Spleen (tissue), 11 donors: ENCODE data around the gene ETV6. TPM values are rescaled to one million over a fixed set of nuclear protein-coding genes. Genes with fewer than 3 reads are reported as not detected.

ENCODE experiments used
- DNase-seq: peaks from one replicate; pipeline ENCODE4 v3.0.0-alpha.2; 2020
- H3K27ac ChIP-seq, 8 donors: fragments of 200-600 bp; sonication (generic) in 7 of 8; 1 replicate in 4 of 8; 2 replicates in 4 of 8; pipeline versions ENCODE4 v1.5.0 to v1.8.0; 2016 to 2021; ENCODE audit warnings: inconsistent platforms in 4 of 8, mild to moderate bottlenecking in 4 of 8, moderate library complexity in 1 of 8
- H3K27me3 ChIP-seq, 7 donors: fragments of 200-600 bp; sonication (generic) in 6 of 7; replicated peaks in 1 of 7; 1 replicate in 4 of 7; 2 replicates in 3 of 7; pipeline versions ENCODE4 v1.5.0 to v1.8.0; 2016 to 2021; ENCODE audit warnings: inconsistent platforms in 3 of 7, mild to moderate bottlenecking in 1 of 7
- H3K36me3 ChIP-seq, 6 donors: fragments of 200-600 bp; sonication (generic) in 5 of 6; 1 replicate in 4 of 6; 2 replicates in 2 of 6; pipeline versions ENCODE4 v1.5.0 to v1.8.0; 2016 to 2021; ENCODE audit warnings: inconsistent platforms in 2 of 6
- H3K4me1 ChIP-seq, 6 donors: fragments of 200-600 bp; sonication (generic) in 5 of 6; 1 replicate in 3 of 6; 2 replicates in 3 of 6; pipeline versions ENCODE4 v1.5.0 to v1.8.0; 2016 to 2021; ENCODE audit warnings: inconsistent platforms in 3 of 6
- H3K4me3 ChIP-seq, 8 donors: fragments of 200-600 bp; sonication (generic) in 7 of 8; 1 replicate in 4 of 8; 2 replicates in 4 of 8; pipeline versions ENCODE4 v1.5.0 to v1.8.0; 2016 to 2021; ENCODE audit warnings: inconsistent platforms in 4 of 8, mild to moderate bottlenecking in 4 of 8, moderate library complexity in 2 of 8
- H3K9me3 ChIP-seq, 8 donors: fragments of 200-600 bp; sonication (generic) in 7 of 8; 1 replicate in 4 of 8; 2 replicates in 4 of 8; pipeline versions ENCODE4 v1.5.0 to v1.8.0; 2016 to 2021; ENCODE audit warnings: inconsistent platforms in 4 of 8
- POLR2A ChIP-seq, 3 donors: fragments of 450-650 bp; IDR thresholded peaks; one replicate each; pipeline ENCODE4 v1.5.1; 2017; ENCODE audit warnings: antibody characterized with exemption in 3 of 3, mild to moderate bottlenecking in 1 of 3
- POLR2AphosphoS5 ChIP-seq, 3 donors: sonication (generic); formaldehyde crosslinking; IDR thresholded peaks; one replicate each; pipeline ENCODE4 v1.5.1; 2017; ENCODE audit warnings: antibody characterized with exemption in 3 of 3
- WGBS, 5 donors: extraction: QIAGEN DNeasy Blood & Tissue Kit in 3 of 5; methylation state at CpG; one replicate each; pipeline versions ENCODE4 v1.1.5 to v1.1.7; 2013 to 2018; 5-methylcytosine and 5-hydroxymethylcytosine counted together
- intact Hi-C: fragments of 100-400 bp; cut with DNase I; formaldehyde crosslinking; loops from one replicate; pipeline ENCODE4 v1.15.0; 2023; ENCODE audit warnings: low total_unique reads
- polyA plus RNA-seq, 3 donors: library from polyadenylated mRNA; stranded (reverse); fragments of 200-250 nt; gene quantifications; one replicate each; pipeline ENCODE4 v1.2.1, GENCODE V29; 2013
- total RNA-seq, 7 donors: library from RNA; depleted of rRNA in 3 of 7; stranded (reverse); fragments of >200 nt in 3 of 7; fragmentation: NEBNext Ultra II Directional in 4 of 7; extraction: Animal tissue kit (Norgen Biotek cat#: 25700) in 4 of 7; gene quantifications; one replicate each; pipeline versions ENCODE4 v1.1.0 to v1.2.1, GENCODE V29; 2016 to 2021
- TF ChIP-seq, protein P1 (sequence below), 11 experiments: fragments of 200-600 bp in 7 of 11; fragments of 450-650 bp in 4 of 11; sonication (generic) in 4 of 11; IDR thresholded peaks in 8 of 11; conservative IDR thresholded peaks in 3 of 11; 1 replicate in 7 of 11; 2 replicates in 4 of 11; pipeline versions ENCODE4 v1.4.0 to v1.8.0; 2016 to 2021; ENCODE audit warnings: antibody characterized with exemption in 11 of 11, inconsistent platforms in 4 of 11, mild to moderate bottlenecking in 1 of 11
- donor health status: healthy with polysubstance abuse.
- donor health status: DM: no; HTN: no; CAD: no; lungs with moderate emphysema.
- donor health status: DM: no; HTN: no; CAD: no.
- donor health status: Bipolar disorder and iron deficiency.
- donor health status: healthy.
- donor health status: DM: no; HTN: no; CAD: no.
- donor health status: DM: yes; HTN: yes; CAD: no.

ETV6 gene
- total and polyA plus RNA-seq, 10 donors: 7.2 to 116 (median 57.8) TPM

DNA sequence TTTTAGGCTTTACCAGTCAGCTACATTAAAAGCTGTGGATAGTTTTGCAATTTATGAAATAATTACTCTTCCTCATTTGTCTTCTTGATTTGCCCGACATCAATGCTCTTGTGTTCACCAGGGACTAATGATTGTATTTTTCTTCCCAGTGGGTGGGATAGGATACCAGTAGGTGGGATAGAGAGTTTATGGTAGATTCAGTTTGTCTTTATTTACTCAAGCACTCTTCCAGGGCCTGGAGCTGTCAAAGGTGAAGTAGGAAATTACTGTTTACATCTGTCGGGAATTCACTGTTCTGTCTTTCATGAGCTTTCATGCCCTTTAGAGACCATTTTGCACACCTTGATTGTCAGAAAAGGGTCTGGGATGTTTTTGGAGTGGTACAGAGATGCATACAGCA, 36.6 kb downstream of the ETV6 start:
- TF ChIP-seq POLR2A (IDR thresholded peaks at IDR 0.05) (no peak), POLR2AphosphoS5 (IDR thresholded peaks at IDR 0.05) (no peak)
- TF ChIP-seq, protein P1, sequence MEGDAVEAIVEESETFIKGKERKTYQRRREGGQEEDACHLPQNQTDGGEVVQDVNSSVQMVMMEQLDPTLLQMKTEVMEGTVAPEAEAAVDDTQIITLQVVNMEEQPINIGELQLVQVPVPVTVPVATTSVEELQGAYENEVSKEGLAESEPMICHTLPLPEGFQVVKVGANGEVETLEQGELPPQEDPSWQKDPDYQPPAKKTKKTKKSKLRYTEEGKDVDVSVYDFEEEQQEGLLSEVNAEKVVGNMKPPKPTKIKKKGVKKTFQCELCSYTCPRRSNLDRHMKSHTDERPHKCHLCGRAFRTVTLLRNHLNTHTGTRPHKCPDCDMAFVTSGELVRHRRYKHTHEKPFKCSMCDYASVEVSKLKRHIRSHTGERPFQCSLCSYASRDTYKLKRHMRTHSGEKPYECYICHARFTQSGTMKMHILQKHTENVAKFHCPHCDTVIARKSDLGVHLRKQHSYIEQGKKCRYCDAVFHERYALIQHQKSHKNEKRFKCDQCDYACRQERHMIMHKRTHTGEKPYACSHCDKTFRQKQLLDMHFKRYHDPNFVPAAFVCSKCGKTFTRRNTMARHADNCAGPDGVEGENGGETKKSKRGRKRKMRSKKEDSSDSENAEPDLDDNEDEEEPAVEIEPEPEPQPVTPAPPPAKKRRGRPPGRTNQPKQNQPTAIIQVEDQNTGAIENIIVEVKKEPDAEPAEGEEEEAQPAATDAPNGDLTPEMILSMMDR (IDR thresholded peaks at IDR 0.05 in 8 of 11, conservative IDR thresholded peaks at IDR 0.05 in 3 of 11): no peak
- Histone ChIP-seq H3K4me1 (peaks cover 21 to 81% (median 67%) of the 10 kb centered on the region in 6 donors), H3K27me3 (no peaks in the 10 kb centered on the region), H3K9me3 (peaks cover 0 to 4% (median 0%) of the 10 kb centered on the region in 8 donors), H3K36me3 (no peaks in the 10 kb centered on the region), H3K27ac (peak overlapping the region in 3 of 8 donors; percentile 27 to 57 (median 29)), H3K4me3 (no peak overlapping the region)
- no peak for DNase-seq
- WGBS, 5 donors: 68 to 90% (median 79%) methylated on average over 2 of the region's 2 CpGs
- intact Hi-C loops: no loop called here

DNA sequence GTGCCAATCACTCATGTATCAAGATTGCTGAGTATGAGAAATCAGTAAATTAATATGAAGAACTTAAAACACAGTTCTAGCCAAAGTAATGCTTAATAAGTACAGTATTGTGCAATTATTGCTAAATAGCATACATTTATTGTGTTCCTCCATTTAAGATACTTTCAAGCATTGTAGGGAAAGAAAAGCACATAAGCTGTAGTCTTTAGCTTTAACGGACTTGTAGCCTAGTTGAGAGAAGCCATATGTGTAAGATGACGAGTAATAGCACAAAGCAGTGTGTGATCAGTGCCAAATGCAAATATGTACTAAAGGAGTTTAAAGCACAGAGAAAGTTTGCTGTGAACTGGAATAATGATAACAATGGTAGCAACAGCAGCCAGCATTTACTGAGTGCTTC, 38.1 kb downstream of the ETV6 start:
- Histone ChIP-seq H3K4me3 (no peak overlapping the region), H3K27ac (peak overlapping the region in 2 of 8 donors; percentile 32 to 45), H3K27me3 (no peaks in the 10 kb centered on the region), H3K36me3 (no peaks in the 10 kb centered on the region), H3K4me1 (peaks cover 21 to 85% (median 72%) of the 10 kb centered on the region in 6 donors), H3K9me3 (no peaks in the 10 kb centered on the region)
- DNase-seq: no peak
- intact Hi-C loops: no loop called here
- WGBS, 5 donors: 47 to 82% (median 64%) methylated on average over 2 of the region's 2 CpGs
- TF ChIP-seq, protein P1 (IDR thresholded peaks at IDR 0.05 in 8 of 11, conservative IDR thresholded peaks at IDR 0.05 in 3 of 11): no peak
- TF ChIP-seq POLR2AphosphoS5 (IDR thresholded peaks at IDR 0.05): no peak
- no peak for TF ChIP-seq POLR2A (IDR thresholded peaks at IDR 0.05)

DNA sequence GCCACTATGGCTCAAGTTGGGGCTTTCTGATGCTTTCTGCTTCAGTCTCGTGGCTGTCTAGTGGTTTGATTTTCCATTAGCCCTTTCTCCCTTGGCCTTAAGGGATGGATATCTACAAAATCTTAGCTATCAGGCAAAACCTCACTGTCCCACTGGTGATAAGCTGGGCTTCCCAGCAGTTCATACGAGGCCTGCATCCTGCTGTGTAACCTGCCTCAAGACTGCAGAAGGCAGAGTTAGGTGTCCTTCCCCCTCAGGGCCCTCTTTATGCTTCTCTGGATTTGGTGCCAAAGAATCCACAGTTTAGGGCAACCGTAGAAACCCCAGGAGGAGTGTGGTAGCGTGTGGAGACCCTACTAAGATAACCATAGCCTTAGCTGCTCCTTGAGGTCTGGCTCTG, 38.9 kb downstream of the ETV6 start:
- H3K27me3 ChIP-seq: no peaks in the 10 kb centered on the region
- H3K4me1 ChIP-seq: peaks cover 21 to 86% (median 71%) of the 10 kb centered on the region in 6 donors
- peak overlapping the region in 2 of 8 donors; percentile 32 to 45 for H3K27ac ChIP-seq
- no peak for DNase-seq
- no peak overlapping the region for H3K4me3 ChIP-seq
- H3K9me3 ChIP-seq: no peaks in the 10 kb centered on the region
- TF ChIP-seq, protein P1 (IDR thresholded peaks at IDR 0.05 in 8 of 11, conservative IDR thresholded peaks at IDR 0.05 in 3 of 11): no peak
- no peak for TF ChIP-seq POLR2AphosphoS5 (IDR thresholded peaks at IDR 0.05)
- TF ChIP-seq POLR2A (IDR thresholded peaks at IDR 0.05): no peak
- WGBS, 5 donors: 77 to 91% (median 86%) methylated on average over 4 of the region's 4 CpGs
- no peaks in the 10 kb centered on the region for H3K36me3 ChIP-seq
- intact Hi-C loops: no loop called here

DNA sequence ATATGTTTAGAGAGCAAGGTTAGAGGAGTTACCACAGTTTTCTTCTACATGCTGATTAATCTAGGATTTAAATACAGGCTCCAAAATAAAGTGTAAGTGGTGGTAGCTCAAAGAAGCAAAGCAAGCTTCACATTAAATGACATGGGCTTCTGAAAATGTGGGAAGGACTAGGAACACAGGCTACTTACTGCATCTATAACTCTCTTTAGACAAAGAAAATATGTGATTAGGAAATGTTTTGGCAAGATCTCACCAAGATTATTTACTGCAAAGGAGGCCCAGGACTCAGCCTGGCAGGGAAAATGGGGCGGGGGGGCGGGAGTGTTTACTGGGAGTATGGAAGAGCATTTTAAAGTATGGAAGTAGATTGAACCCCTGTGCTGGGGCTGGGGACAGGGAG, 39.4 kb downstream of the ETV6 start:
- WGBS, 5 donors: 89 to 98% (median 93%) methylated on average over 2 of the region's 2 CpGs
- DNase-seq: no peak
- no peaks in the 10 kb centered on the region for H3K36me3 ChIP-seq
- H3K4me1 ChIP-seq: peaks cover 16 to 86% (median 72%) of the 10 kb centered on the region in 6 donors
- TF ChIP-seq POLR2A (IDR thresholded peaks at IDR 0.05) (no peak), POLR2AphosphoS5 (IDR thresholded peaks at IDR 0.05) (no peak)
- TF ChIP-seq, protein P1 (IDR thresholded peaks at IDR 0.05 in 8 of 11, conservative IDR thresholded peaks at IDR 0.05 in 3 of 11): no peak
- no peaks in the 10 kb centered on the region for H3K27me3 ChIP-seq
- no peak overlapping the region for H3K4me3 ChIP-seq
- intact Hi-C loops: no loop called here
- peak overlapping the region in 1 of 8 donors; percentile 32 for H3K27ac ChIP-seq
- no peaks in the 10 kb centered on the region for H3K9me3 ChIP-seq
